ENCODE results near the gene SELPLG. TPM values are rescaled to one million over a fixed set of nuclear protein-coding genes. Genes with fewer than 3 reads are reported as not detected.
"Not testable (repeated sequence)": the region's sequence is repeated elsewhere in the genome, so short reads cannot be mapped to it uniquely, and the experiment has no call there.

SELPLG gene
- total RNA-seq, 2 experiments from 2014 or later, result 22.1 to 23.8 TPM

DNA sequence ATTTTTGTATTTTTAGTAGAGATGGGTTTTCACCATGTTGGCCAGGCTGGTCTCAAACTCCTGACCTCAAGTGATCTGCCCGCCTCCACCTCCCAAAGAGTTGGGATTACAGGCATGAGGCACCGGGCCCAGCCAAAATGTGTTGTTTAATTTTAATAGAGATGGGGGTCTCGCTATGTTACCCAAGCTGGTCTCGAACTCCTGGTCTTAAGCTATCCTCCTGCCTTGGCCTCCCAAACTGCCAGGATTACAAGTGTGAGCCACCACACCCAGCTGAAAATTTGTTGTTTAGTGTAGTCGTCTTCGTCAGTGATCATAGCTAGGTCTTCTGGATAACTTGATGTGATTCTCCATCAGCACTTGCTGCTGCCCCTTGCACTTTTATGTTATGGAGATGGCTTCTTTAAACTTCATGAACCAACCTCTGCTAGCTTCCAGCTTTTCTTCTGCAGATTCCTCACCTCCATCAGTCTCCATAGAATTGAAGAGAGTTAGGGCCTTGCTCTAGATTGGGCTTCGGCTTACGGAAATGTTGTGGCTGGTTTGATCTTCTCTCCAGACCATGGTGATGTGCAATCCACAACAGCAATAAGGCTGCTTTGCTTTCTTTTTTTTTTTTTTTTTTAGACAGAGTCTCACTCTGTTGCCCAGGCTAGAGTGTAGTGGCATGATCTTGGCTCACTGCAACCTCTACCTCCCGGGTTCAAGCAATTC, 58.3 kb downstream of the SELPLG start:
- H3K9me3 Mint-ChIP-seq, result peaks cover 6% of the 10 kb centered on the region
- H3K36me3 Mint-ChIP-seq (ENCODE audit: low read depth), result peaks cover 5% of the 10 kb centered on the region
- DNase-seq (no peak), ATAC-seq (no peak)
- ChIA-PET CTCF (interaction anchor here (1.0 to 24.3 kb wide), 3 partner anchors 13 to 90 kb away, joined by 3 to 645 read pairs (median 4); partner anchors contain the start of gene ISCU), POLR2A (interaction anchor here (1.3 to 2.1 kb wide), 2 partner anchors 14 to 35 kb away, joined by 4 to 7 read pairs; partner anchors contain the start of genes ISCU and SART3)
- H3K27me3 Mint-ChIP-seq, result no peaks in the 10 kb centered on the region
- TF ChIP-seq, protein P1, sequence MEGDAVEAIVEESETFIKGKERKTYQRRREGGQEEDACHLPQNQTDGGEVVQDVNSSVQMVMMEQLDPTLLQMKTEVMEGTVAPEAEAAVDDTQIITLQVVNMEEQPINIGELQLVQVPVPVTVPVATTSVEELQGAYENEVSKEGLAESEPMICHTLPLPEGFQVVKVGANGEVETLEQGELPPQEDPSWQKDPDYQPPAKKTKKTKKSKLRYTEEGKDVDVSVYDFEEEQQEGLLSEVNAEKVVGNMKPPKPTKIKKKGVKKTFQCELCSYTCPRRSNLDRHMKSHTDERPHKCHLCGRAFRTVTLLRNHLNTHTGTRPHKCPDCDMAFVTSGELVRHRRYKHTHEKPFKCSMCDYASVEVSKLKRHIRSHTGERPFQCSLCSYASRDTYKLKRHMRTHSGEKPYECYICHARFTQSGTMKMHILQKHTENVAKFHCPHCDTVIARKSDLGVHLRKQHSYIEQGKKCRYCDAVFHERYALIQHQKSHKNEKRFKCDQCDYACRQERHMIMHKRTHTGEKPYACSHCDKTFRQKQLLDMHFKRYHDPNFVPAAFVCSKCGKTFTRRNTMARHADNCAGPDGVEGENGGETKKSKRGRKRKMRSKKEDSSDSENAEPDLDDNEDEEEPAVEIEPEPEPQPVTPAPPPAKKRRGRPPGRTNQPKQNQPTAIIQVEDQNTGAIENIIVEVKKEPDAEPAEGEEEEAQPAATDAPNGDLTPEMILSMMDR (IDR thresholded peaks at IDR 0.05), result no peak
- H3K4me1 Mint-ChIP-seq (ENCODE audit: low read depth), result peaks cover 58% of the 10 kb centered on the region
- H3K4me3 Mint-ChIP-seq, result no peak overlapping the region
- no peak overlapping the region for H3K27ac Mint-ChIP-seq
- intact Hi-C loops (cut with micrococcal nuclease), result no loop called here

GRCh38 chr12:108574276-108574675, 59.4 kb downstream of the SELPLG start:
- Mint-ChIP-seq H3K4me1 (ENCODE audit: low read depth) (peaks cover 67% of the 10 kb centered on the region), H3K36me3 (ENCODE audit: low read depth) (peaks cover 12% of the 10 kb centered on the region)
- H3K27ac Mint-ChIP-seq; H3K27me3 Mint-ChIP-seq; DNase-seq; intact Hi-C loops (cut with micrococcal nuclease); ATAC-seq; H3K9me3 Mint-ChIP-seq; H3K4me3 Mint-ChIP-seq: not testable (repeated sequence)
- ChIA-PET POLR2A (interaction anchor here (7.4 kb wide), 1 partner anchor 43 kb away, joined by 70 read pairs; no protein-coding TSS in a partner anchor), CTCF (interaction anchor here (24.3 kb wide), 1 partner anchor 41 kb away, joined by 645 read pairs; no protein-coding TSS in a partner anchor)

DNA sequence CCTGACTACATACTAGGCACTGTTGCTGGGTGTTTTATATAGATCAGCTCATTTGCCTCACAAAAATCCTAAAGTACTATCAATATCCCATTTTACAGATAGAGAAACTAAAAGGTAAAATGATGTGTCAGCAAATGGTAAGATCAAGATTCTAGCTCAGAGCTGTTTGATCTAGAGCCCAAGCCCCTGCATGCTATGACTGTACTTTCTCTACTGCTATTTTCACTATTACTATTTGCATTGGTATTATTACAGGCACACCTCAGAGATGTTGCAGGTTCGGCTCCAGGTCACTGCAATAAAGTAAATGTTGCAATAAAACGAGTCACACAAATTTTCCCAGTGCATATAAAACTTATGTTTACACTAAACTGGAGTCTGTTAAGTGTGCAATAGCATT, 60.4 kb downstream of the SELPLG start:
- intact Hi-C loops (cut with micrococcal nuclease), result no loop called here
- TF ChIP-seq, protein P1 (IDR thresholded peaks at IDR 0.05), result no peak
- H3K27me3 Mint-ChIP-seq, result no peaks in the 10 kb centered on the region
- H3K9me3 Mint-ChIP-seq, result no peaks in the 10 kb centered on the region
- no peak overlapping the region for H3K27ac Mint-ChIP-seq
- peaks cover 20% of the 10 kb centered on the region for H3K36me3 Mint-ChIP-seq (ENCODE audit: low read depth)
- DNase-seq (peak; percentile 62), ATAC-seq (peak; percentile 46)
- peaks cover 72% of the 10 kb centered on the region for H3K4me1 Mint-ChIP-seq (ENCODE audit: low read depth)
- H3K4me3 Mint-ChIP-seq, result no peak overlapping the region
- ChIA-PET POLR2A (interaction anchor here (7.4 to 14.9 kb wide), 2 partner anchors 44 to 57 kb away, joined by 70 to 225 read pairs; partner anchors contain the start of gene SELPLG), CTCF (interaction anchor here (1.0 to 24.3 kb wide), 6 partner anchors 8 to 91 kb away, joined by 3 to 645 read pairs (median 4); no protein-coding TSS in a partner anchor)

- CTCF ChIA-PET, result interaction anchor here (1.1 to 24.3 kb wide), 4 partner anchors 43 to 92 kb away, joined by 3 to 645 read pairs (median 4); no protein-coding TSS in a partner anchor
- Mint-ChIP-seq H3K4me1 (ENCODE audit: low read depth) (peaks cover 82% of the 10 kb centered on the region), H3K4me3 (no peak overlapping the region), H3K9me3 (no peaks in the 10 kb centered on the region), H3K27me3 (no peaks in the 10 kb centered on the region), H3K36me3 (ENCODE audit: low read depth) (peaks cover 29% of the 10 kb centered on the region), H3K27ac (no peak overlapping the region)
- DNase-seq, result peak; percentile 38
- POLR2A ChIA-PET, result interaction anchor here (7.4 to 14.9 kb wide), 2 partner anchors 45 to 58 kb away, joined by 70 to 225 read pairs; partner anchors contain the start of gene SELPLG
- TF ChIP-seq, protein P1 (IDR thresholded peaks at IDR 0.05), result no peak
- intact Hi-C loops (cut with micrococcal nuclease), result no loop called here
- ATAC-seq, result peak; percentile 12
Observed at GRCh38 chr12:108572166-108572790, 61.4 kb downstream of the SELPLG start.

Small RNA genes lying within 50 kb of the gene (microRNA-seq; reads per million reads assigned to microRNA genes)
- not detected for gene MIR4496 (ENCODE audit: borderline microRNAs expressed, borderline replicate concordance)

Other genes starting within 250 kb of the SELPLG start
- gene FICD, start 118.6 kb downstream of the SELPLG start, total RNA-seq, result 1 to 10 TPM; 3.4 to 3.9 TPM
- gene SART3, start 72.7 kb downstream of the SELPLG start, total RNA-seq, result 10 to 100 TPM; 80.1 to 81.4 TPM
- gene ISCU, start 71.3 kb downstream of the SELPLG start, total RNA-seq, result 10 to 100 TPM; 69.4 to 70.5 TPM
- gene TMEM119, start 35.8 kb downstream of the SELPLG start, total RNA-seq, result not detected
- gene CORO1C, start 97.6 kb upstream of the SELPLG start, total RNA-seq, result 10 to 100 TPM; 90.1 to 98.9 TPM
- gene SSH1, start 223.7 kb upstream of the SELPLG start, total RNA-seq, result 10 to 100 TPM; 33.0 to 34.5 TPM
- gene DAO, start 246.2 kb upstream of the SELPLG start, total RNA-seq, result not detected

All from activated CD8-positive, alpha-beta T cell treated with anti-CD3 and anti-CD28 coated beads for 36 hours (primary cell).